Cerebellar nuclear complex (tissue), 1 donor: ENCODE results near the gene TBX4.
"Not testable (repeated sequence)": the region's sequence is repeated elsewhere in the genome, so short reads cannot be mapped to it uniquely, and the experiment has no call there.

Experiments
- DNase-seq, 2 experiments: peaks; one replicate each; lab custom pipeline; 2025; lab: John Stamatoyannopoulos, UW

The TBX4 gene

GRCh38 chr17:61527441-61527840 lies 75.2 kb downstream of the TBX4 start:
- DNase-seq: not testable (repeated sequence)

GRCh38 chr17:61528171-61528570 lies 75.9 kb downstream of the TBX4 start:
- DNase-seq: no peak

GRCh38 chr17:61531223-61531622 lies 79.0 kb downstream of the TBX4 start:
- no peak for DNase-seq

- DNase-seq: no peak
Measured at GRCh38 chr17:61532826-61533225, 80.6 kb downstream of the TBX4 start.

GRCh38 chr17:61533797-61534196 lies 81.6 kb downstream of the TBX4 start:
- DNase-seq: no peak

GRCh38 chr17:61534414-61534813 lies 82.2 kb downstream of the TBX4 start:
- no peak for DNase-seq
